GM21717 (cell line): ENCODE results near the gene TMEM240.

ENCODE experiments used
- ATAC-seq: cut with Tn5 transposase; IDR thresholded peaks from one replicate; pipeline ENCODE4 v1.9.1; 2021; ENCODE audit warnings: mild to moderate bottlenecking, moderate library complexity; ENCODE audit not compliant: unreplicated experiment

Gene TMEM240

DNA sequence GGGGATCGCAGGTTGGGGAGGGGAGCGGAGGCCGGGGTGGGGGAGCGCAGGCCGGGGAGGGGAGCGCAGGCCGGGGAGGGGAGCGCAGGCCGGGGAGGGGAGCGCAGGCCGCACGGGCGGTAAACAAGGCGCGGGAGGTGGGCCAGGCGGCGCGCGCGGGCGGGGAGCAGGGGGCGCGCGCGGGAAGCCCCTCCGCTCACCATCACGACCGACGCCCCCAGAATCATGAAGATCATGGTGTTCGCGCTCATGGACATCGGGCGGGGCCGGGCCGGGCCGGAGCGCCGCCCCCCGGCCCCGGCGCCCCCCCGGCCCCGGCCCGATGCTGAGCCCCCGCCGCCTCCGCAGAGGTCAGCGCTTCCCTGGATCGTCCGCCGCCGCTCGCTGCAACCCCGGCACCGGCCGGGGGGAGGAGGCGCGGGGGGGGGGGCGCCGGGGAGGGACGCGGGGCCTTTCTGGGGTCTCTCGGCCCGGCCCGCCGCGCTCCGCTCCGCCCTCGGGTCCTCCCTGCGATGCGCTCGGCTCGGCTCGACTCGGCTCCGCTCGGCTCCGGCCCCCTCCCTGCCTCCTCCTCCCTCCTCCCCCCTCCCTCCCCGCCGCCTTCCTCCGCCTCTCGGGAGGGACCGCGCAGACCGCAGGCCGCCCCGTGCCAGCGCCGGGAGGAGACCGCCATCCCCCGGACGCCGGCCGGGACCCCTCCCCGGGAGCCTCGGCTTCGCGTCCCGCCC is at the start of gene TMEM240:
Gene TMEM240 (minus strand): TSS at position 535 of the 728 bp plus-strand sequence. CDS start 278 bp downstream, at position 257.
- no peak for ATAC-seq

DNA sequence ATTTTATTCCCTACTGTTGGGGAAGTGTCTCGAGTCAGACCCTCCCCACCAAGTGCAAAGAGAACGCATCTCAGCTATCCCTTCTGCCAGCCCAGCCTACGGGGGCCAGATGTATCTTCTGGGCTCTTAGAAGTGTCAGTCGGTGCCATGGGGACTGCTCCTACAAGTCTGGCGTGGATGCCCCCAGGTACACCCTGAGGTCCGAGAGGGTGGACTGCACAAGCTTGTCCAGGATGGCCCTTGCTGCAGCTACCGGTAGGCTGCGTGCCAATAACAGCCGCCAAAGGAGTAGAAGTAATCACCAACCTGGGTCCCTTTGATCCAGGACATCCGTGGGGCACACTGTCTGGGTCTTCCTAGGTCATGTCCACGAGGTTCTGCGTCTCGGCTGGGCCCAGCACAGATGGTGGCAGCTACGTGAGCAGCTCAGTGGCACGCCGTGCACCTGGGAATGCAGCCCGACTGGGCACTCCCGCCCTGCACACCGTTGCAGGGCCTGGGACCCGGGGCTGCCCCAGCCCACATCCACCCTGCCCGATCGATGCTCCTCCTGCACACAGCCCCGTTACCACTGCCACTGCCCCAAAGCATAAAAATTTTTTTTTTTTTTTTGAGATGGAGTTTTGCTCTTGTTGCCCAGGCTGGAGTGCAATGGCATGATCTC is 43.1 kb upstream of the TMEM240 start:
- no peak for ATAC-seq

DNA sequence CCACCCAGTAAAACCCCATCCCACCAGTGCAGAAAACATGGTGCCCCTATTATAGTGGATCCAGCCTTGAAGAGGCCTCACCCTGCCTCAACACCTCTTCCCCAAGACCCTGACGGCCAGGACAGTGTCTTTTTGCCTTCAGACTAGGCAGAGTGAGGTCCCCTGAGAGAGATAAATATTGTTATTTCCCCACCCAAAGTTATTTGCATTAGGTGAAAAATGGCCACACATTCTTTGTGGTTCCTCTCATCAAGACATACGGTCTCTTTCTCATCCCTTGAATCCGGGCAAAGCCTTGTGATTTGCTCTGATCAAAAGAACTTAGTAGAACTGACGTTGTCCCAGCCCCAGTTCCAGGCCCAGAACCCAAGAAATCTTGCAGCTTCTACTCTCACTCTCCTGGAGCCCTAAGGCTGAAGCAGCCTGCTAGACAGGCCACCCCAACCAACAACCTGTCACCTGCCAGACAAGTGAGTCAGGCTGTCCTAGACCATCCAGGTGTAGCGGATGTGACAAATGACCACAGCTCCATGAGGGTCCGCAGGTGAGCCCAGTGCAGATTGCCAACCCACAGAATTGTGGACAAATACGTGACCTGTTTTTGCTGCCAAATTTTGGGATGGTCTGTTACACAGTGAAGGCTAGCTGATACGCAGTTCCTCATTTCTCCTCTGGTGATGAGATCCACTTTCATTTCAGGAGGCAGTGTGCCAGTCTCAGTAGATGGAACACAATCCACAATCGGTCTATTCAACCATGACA is 42.3 kb upstream of the TMEM240 start:
- no peak for ATAC-seq

DNA sequence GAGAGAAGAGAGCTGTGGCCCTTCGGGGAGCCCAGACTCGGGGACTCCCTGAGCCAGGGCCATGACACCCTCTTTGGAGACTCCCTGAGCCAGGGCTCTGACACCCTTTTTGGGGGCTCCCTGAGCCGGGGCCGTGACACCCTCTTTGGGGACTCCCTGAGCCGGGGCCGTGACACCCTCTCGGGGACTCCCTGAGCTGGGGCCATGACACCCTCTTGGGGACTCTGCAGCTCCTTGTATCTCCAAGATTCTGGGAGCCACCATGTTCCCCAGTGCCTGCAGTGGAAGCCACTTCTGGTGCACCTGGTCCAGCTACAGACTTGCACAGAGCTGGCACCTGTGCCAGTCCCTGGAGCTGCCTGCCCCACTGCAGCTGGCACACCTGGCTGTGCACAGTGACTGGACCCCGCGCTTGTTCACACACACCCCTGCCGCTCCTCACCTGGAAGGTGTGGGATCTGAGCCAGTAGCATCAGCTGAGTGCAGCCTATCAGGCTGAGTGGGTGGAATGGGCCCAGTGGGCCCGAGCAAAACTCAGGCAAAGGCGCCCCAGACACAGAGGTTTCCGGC is 38.0 kb upstream of the TMEM240 start:
- ATAC-seq: no peak

DNA sequence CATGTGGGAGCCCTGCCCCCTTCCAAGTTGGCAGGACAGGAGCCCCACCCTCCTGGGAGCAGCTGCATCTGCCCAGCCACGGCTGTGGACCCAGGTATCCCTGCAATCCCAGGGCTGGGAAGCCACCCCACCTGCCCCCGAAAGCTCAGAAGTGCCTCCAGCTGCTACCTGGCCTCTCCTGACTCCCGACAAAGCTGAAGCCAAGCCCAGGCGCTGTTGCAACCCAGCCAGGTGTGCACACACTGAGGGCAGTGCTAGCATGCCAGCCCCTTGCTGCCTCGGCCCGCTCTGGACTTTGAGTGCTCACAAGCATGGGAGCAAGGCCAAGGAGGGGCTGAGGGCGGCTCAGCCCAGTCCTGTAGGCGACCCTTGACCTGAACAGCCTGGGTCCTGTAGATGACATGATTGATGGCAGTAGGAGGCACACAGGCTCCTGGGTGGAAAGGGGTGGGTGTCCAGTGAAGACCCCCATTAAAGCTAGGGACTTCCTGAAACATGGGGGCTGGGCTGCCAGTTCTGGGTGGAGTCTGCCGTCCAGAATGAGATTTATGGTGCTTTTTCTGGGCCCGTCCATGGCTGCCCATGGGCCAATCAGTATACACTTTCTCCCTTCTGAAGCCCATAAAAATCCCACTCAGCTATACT is 37.1 kb upstream of the TMEM240 start:
- ATAC-seq: no peak

DNA sequence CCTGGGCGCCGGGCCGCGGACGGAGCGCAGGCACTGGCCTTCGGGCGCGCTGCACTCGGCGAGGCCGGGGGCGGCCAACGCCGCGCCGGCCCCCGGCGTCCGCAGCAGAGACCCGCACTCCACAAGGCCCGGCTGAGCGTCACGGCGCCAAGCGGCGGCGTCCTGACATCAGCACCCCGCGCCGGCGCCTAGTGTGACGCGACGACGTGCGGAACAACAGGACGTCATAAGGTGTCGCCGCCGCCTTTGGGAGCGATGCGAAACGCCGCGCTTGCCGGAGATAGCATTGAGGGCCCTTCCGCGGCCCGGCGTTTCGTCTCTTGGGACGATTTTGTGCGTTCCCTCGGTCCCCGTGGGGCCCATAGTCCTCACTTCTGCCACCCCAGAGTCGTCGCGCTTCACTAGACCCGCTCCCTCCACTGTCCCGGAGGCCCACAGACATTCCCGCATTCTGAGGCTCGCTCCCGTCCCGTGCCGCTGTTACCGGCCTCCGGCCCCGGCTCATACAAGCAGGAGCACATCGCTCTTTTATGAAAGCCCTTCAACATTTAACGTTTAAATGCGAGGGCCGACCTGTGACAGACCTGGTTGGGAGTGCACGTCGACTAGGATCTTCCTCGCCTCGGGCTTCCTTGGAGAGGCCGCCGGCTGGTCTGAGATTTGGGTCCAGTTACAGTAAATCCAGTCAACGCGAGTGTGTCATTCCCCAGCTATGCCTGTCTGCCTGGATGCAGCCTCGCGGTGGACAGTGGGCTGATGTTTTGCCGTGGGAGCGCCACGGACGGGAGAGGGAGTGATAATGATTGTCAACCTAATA is 34.5 kb upstream of the TMEM240 start, which contains the start of gene SSU72:
Gene SSU72 (minus strand): TSS at position 143 of the 817 bp plus-strand sequence. CDS start 306 bp downstream, outside the sequence.
- ATAC-seq: peak; percentile 77

DNA sequence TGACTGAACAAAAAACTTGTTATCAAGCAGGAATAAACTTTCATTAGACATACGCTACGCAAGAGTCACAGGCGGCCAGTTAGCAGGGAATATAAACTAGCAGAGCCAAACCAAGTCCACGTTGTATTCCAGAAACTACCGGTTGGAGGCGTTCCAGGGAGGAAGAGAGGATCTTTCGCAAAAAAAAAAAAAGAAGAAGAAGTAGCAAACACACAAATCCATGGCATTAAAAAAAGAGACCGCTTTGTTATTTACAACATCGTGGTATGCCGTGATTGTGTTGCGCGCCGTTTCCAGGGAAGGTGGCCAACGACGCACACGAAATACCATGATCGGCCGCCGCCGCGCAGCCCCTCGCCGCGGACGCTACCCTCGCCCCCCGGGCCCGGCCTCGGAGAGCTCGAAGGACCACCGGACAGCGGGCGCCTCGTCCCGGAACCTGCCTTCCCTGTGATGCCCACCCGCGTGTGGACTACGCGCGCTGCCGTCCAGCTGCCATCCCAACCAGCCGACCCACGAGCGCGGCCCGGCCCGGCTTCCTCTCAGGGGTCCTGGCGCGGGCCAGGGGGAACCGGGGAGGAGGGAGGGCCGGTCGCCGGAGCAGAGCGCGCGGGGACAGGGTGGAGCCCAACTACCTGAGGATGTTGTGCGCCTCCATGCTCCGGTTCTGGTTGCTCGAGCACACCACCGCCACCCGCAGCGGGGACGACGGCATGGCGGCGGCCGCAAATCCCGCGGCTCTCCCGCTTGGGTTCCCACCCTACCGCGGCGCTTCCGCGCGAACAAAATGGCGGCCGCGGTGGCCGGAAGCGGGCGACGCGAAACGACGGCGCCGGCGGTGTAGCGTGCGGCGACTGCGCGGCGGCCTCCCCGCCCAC is 33.7 kb upstream of the TMEM240 start:
- ATAC-seq: peak; percentile 43

DNA sequence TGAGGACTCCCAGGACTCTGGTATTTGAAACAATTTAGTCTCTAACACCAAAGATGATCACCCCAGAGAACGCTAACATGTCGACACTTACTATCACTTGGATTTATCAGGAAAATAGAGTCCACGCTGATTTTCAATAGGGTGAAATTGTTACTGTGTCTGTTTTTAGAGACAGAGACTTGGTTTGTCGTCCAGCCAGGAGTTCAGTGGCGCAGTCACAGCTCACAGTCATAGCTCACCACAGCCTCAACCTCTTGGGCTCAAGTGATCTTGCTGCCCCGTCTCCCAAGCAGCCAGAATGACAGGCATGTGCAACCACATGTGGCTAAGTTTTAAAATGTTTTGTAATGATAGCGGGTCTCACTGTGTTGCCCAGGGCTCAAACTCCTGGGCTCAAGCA is 28.9 kb upstream of the TMEM240 start:
- ATAC-seq: no peak

DNA sequence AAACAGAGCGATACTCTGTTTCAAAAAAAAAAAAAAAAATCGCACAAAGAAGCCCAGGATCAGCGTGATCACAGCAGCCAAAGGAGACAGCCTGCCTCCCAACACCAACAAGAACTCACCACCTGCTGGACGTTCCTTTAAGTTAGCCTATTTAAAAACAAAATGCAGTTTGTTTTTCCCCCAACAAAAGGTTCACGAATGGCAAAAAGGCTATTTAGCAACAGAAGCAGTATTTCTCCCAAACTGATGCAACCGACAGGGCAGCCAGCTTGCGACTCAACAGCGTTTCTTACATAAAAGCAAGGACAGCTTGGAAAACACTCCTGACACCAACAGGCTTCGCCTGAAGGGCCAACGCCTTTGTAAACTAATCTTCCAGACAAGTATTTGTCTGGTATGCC is 27.5 kb upstream of the TMEM240 start:
- no peak for ATAC-seq

DNA sequence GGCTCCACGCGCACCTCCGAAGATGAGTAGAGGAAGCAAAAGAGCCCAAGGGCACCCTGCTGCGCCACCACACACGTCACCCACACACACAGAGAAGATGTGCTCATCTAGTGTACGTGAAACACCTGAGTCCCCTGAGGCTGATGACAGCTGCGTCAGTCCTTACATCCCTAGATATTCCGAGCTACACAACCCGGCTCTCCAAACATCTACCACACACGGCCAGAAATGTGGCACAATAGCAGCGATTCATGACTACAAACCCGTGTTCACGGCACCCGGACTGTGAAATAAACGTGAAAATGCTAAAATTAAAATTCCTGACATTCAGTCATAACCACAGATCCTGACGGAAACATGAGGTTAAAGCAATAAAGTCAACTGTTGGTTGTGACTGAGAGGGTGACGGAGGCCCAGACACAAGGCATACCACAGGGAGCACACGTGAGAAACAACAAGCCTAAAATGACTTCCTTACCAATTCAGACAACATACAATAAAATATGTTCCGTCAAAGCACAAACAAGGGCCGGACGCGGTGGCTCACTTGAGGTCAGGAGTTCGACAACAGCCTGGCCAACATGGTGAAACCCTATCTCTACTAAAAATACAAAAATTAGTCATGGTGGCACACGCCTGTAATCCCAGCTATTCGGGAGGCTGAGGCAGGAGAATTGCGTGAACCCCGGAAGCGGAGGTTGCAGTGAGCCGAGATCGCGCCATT is 26.9 kb upstream of the TMEM240 start:
- ATAC-seq: no peak

DNA sequence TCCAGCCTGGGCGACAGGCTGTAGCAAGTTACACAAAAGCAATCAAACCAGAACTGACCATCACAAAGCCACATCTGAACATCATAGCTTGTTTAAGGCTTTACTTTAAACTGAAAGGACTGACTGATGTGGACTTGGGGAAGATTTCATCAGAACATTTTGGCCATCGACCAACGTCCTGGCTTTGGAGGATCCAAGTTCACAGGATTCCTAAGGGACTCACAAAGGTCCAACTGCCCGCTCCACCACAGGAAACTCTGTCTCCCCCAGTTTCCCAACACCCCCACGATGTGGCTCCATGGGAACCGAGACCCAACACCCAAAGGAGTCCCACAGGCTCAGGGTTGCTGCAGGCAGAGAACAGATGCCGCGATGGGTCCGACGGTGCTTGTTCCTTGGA is 24.9 kb upstream of the TMEM240 start:
- no peak for ATAC-seq

DNA sequence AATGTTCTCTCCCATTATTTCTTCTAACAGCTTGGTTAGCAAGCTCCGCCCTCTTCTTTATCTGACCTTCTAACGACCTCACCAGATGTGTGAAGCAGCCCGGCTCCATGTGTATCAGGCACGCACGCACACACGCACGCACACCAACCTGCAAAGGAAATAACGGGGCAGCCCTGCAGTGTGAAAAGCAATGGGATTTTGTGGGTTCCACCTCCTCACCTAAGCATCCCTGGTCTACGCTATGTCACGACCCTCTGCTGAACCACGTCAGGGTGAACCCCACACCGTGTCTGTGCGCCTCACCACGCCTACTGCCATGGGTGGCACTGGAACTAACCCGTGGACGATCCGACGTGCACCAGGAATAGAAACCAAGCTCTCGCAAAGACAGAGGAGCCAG is 23.8 kb upstream of the TMEM240 start:
- ATAC-seq: no peak

DNA sequence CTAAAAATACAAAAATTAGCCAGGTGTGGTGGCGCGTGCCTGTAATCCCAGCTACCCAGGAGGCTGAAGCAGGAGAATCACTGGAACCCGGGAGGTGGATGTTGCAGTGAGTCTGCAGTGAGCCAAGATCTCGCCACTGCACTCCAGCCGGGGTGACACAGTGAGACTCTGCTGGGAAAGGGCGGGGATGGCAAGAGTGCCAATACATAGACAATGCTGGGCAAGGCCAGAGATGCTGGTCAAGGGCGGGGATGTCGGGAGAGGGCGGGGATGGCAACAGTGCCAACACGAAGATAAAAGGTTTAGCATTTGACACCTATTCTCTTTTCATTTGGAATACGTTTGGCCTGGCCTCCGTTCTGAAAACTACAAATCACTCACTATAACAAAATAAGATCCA is 23.3 kb upstream of the TMEM240 start:
- ATAC-seq: no peak

DNA sequence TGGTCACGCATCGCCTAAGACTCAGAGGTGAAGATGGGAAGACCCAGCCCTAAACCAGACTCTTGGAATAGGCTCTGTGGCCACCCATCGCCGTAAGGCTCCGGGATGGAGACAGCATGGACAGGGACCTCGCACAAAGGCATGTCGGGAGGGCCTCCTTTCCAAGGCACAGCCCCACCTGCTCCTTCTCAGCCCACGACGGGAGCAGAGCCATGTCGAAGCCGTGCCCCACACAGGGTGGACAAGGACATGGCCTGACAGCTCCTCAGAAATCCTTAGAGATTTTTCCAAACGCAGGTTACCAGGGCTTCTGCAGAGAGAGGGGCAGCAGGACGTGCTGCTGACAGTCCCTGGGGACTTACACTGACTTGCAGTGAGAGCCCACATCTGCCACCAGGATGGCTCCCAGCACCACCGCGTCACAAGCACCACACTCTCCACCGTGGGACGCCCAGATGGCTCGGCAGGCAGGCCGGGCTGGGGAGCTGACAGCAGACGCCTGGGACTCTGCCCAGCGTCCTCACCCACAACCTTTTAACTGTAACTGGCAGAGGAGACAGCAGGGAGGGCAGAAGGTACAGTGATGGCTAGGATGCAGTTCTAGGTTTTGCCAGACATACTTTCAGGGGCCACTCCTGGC is 22.3 kb upstream of the TMEM240 start:
- ATAC-seq: no peak

DNA sequence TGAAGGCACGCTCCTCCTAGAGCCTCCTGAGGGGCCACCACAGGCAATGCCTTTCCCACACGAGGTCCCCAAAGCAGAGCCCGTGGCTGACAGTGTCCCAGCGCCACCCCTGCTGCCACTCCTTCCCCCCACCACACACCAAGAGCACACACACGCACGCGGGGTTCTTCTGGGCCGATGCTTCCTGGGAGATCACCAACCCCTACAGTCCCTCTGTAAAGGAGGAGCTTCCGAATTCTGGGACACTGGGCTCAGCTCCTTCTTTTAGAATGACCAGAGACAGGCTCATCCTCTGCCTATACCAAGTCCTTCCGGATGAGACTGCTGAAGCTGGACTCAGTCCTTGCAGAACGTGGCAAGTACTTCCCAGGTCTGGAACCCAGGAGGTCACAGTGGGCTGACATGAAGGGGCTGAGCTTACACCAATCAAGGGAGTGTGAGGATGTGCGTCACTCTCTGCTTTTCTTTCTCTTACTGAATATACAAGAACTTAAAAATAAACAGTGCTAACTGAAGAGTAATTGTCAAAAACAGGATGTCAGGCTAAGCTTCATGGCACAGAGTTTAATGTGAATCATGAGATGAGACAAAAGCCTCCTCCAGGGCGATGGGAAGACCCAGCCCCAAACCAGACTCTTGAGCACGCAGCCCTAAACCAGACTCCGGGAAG is 21.5 kb upstream of the TMEM240 start:
- no peak for ATAC-seq

DNA sequence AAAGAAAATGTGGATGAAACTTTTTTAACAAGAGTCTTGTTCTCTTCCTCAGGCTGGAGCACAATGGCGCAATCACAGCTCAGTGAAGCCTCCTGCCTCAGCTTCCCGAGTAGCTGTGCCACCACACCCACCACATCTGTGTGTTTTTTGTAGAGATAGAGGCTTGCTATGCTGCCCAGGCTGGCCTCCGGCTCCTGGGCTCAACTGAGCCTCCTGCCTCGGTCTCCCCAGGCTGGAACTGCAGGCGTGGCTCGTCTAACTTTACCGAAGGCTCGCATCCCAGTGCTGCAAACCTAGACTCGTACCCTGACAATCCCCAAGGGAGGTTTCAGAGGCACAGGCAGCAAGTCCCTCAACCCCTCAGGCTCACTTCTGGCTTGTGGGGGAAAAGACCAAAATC is 19.8 kb upstream of the TMEM240 start:
- ATAC-seq: no peak

DNA sequence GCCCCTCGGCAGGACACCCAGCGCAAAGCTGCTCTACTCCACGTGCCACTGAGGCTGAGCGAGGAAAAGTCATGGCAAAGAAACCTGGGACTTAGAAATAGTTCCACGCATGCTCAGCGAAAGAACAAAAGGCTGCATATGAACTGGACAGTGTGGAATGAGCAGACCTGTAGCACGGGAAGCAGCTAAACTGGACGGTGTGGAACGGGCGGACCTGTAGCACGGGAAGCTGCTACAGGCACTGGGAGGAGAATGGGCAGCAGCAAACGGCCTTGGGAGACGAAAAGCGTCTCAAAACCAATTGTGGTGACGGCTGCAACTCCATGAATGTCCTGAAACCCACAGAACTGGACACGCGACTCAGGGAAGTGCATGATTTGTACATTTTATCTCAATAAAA is 18.6 kb upstream of the TMEM240 start:
- ATAC-seq: no peak
